Muscle of leg (tissue), 11 donors: ENCODE measurements around the gene NUBP2. TPM values are rescaled to one million over a fixed set of nuclear protein-coding genes. Genes with fewer than 3 reads are reported as not detected.

ENCODE experiments used
- DNase-seq: peaks from one replicate; pipeline ENCODE4 v3.0.0; 2013
- H3K27ac ChIP-seq: one replicate; pipeline ENCODE4 v1.5.1; 2013; ENCODE audit warnings: mild to moderate bottlenecking, low read length, control low read depth
- H3K27me3 ChIP-seq: one replicate; pipeline ENCODE4 v1.6.1; 2013; ENCODE audit warnings: low read length; ENCODE audit not compliant: control insufficient read depth, insufficient read depth
- H3K36me3 ChIP-seq: one replicate; pipeline ENCODE4 v1.6.1; 2013; ENCODE audit warnings: low read length; ENCODE audit not compliant: control insufficient read depth, insufficient read depth
- H3K4me1 ChIP-seq: one replicate; pipeline ENCODE4 v1.6.1; 2013; ENCODE audit warnings: low read length; ENCODE audit not compliant: control insufficient read depth, insufficient read depth
- H3K4me3 ChIP-seq: one replicate; pipeline ENCODE4 v1.5.1; 2013; ENCODE audit warnings: low read length, control low read depth
- H3K9me3 ChIP-seq: replicated peaks from 2 replicates; pipeline ENCODE4 v1.6.1; 2013; ENCODE audit warnings: low read depth, low read length; ENCODE audit not compliant: control insufficient read depth
- WGBS: methylation state at CpG from one replicate; pipeline ENCODE4 v1.1.5; 2013; ENCODE audit warnings: missing lambda C conversion rate; ENCODE audit not compliant: insufficient coverage; 5-methylcytosine and 5-hydroxymethylcytosine counted together
- polyA plus RNA-seq, 8 donors: library from polyadenylated mRNA; unstranded; fragments of 120-200 nt; gene quantifications; one replicate each; pipeline versions ENCODE4 v1.2.1 to v1.2.3, GENCODE V29; 2013; ENCODE audit warnings: inconsistent platforms in 1 of 8, low replicate concordance in 1 of 8; ENCODE audit not compliant: insufficient read length in 8 of 8, insufficient read depth in 1 of 8
- total RNA-seq: library from RNA; stranded (reverse); fragments of 120-200 nt; gene quantifications from one replicate; pipeline ENCODE4 v1.2.4, GENCODE V29; 2013

The NUBP2 gene
- total and polyA plus RNA-seq, 9 donors = 40.6 to 59.7 (median 49.2) TPM

- no peaks in the 10 kb centered on the region for H3K4me1 ChIP-seq
- H3K36me3 ChIP-seq = peaks cover 67% of the 10 kb centered on the region
- no peaks in the 10 kb centered on the region for H3K27me3 ChIP-seq
- no peak overlapping the region for H3K27ac ChIP-seq
- no peak overlapping the region for H3K4me3 ChIP-seq
- H3K9me3 ChIP-seq = no peaks in the 10 kb centered on the region
- 90% methylated on average over 15 of the region's 24 CpGs for WGBS
- DNase-seq = no peak
Measured at GRCh38 chr16:1744338-1744840, 38.4 kb upstream of the NUBP2 start.

GRCh38 chr16:1745181-1745899 lies 37.4 kb upstream of the NUBP2 start:
- Histone ChIP-seq H3K9me3 (no peaks in the 10 kb centered on the region), H3K27ac (no peak overlapping the region), H3K4me3 (no peak overlapping the region), H3K36me3 (peaks cover 72% of the 10 kb centered on the region), H3K27me3 (no peaks in the 10 kb centered on the region), H3K4me1 (no peaks in the 10 kb centered on the region)
- WGBS = 88% methylated on average over 24 of the region's 25 CpGs
- DNase-seq = no peak

- Histone ChIP-seq H3K4me3 (no peak overlapping the region), H3K27ac (no peak overlapping the region), H3K9me3 (no peaks in the 10 kb centered on the region), H3K36me3 (peaks cover 69% of the 10 kb centered on the region), H3K4me1 (no peaks in the 10 kb centered on the region), H3K27me3 (no peaks in the 10 kb centered on the region)
- WGBS = 89% methylated on average over 23 of the region's 29 CpGs
- DNase-seq = no peak
Measured at GRCh38 chr16:1745900-1746692, 36.7 kb upstream of the NUBP2 start.

- WGBS = 89% methylated on average over 24 of the region's 31 CpGs
Measured at GRCh38 chr16:1746693-1747195, 36.0 kb upstream of the NUBP2 start.

DNA sequence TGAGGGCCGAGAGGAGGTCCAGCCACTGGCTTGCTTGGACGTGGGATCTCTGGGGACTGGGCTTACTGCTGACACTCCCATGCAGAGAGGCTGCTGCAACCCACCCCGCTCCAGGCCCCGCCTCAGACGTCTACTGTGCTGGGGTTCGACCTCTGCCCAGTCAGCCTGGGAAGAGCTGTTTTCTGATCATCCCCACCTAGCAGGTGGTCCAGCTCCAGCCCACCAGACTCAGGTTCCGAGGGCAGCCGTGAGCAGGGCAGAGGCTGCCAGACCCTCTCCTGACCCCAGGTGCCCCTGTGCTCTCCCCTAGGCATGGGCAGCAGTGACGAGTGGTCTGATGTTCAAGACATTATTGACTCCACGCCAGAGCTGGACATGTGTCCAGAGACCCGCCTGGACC lies 34.8 kb upstream of the NUBP2 start:
- no peak for DNase-seq
- no peak overlapping the region for H3K4me3 ChIP-seq
- H3K9me3 ChIP-seq = no peaks in the 10 kb centered on the region
- 81% methylated on average over 11 of the region's 11 CpGs for WGBS
- no peaks in the 10 kb centered on the region for H3K4me1 ChIP-seq
- H3K27me3 ChIP-seq = no peaks in the 10 kb centered on the region
- no peak overlapping the region for H3K27ac ChIP-seq
- peaks cover 82% of the 10 kb centered on the region for H3K36me3 ChIP-seq

More at GRCh38 chr16:1746693-1747195, 36.0 kb upstream of the NUBP2 start:
- DNase-seq = no peak
- H3K27me3 ChIP-seq = no peaks in the 10 kb centered on the region
- H3K27ac ChIP-seq = no peak overlapping the region
- no peak overlapping the region for H3K4me3 ChIP-seq
- no peaks in the 10 kb centered on the region for H3K9me3 ChIP-seq
- H3K36me3 ChIP-seq = peaks cover 70% of the 10 kb centered on the region
- no peaks in the 10 kb centered on the region for H3K4me1 ChIP-seq

GRCh38 chr16:1749152-1750117 lies 33.3 kb upstream of the NUBP2 start:
- no peak for DNase-seq
- H3K27ac ChIP-seq = no peak overlapping the region
- no peak overlapping the region for H3K4me3 ChIP-seq
- no peaks in the 10 kb centered on the region for H3K4me1 ChIP-seq
- WGBS = 96% methylated on average over 19 of the region's 29 CpGs
- H3K36me3 ChIP-seq = peaks cover 77% of the 10 kb centered on the region
- no peaks in the 10 kb centered on the region for H3K27me3 ChIP-seq
- H3K9me3 ChIP-seq = no peaks in the 10 kb centered on the region

DNA sequence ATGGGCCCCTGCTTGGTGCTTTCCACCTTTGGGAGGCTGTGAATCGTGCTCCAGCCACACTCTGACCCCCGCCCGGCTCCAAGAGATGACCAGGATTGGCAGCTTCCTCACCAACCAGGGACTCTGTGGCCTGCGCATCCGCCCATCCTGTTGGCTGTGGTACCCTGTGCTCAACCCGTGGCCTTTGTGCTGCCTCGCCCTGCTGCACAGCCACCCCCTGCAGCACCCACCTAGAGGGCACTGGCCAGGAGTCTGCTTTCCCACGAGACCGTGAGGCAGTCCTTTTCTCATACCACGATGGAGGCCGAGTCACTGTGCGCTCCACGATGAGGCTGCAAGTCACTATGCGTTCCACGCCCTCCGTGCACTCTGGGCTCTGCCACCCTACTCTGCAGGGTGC lies 30.8 kb upstream of the NUBP2 start:
- DNase-seq = no peak
- no peak overlapping the region for H3K27ac ChIP-seq
- no peaks in the 10 kb centered on the region for H3K4me1 ChIP-seq
- H3K27me3 ChIP-seq = no peaks in the 10 kb centered on the region
- no peak overlapping the region for H3K4me3 ChIP-seq
- H3K36me3 ChIP-seq = peaks cover 70% of the 10 kb centered on the region
- no peaks in the 10 kb centered on the region for H3K9me3 ChIP-seq
- WGBS = 93% methylated on average over 16 of the region's 16 CpGs

DNA sequence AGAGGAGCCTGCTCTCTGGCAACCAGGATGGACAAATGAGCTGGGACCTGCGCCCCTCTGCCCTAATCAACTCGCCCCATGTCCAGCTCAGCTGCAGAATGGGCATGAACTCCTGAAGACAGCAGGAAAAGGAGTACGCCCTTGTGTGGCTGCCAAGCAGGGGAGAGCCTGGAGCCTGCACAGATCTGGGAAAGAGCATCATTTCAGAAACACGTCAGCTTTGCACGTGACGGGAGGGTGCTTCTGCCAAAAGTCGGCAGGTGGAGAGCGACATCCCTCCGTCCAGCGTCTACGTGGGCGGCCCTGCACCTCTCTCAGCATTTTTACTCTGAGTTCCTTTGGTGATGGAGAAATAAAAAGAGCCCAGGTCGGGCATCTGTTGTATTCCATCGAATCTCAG lies 29.9 kb upstream of the NUBP2 start:
- no peaks in the 10 kb centered on the region for H3K4me1 ChIP-seq
- peaks cover 66% of the 10 kb centered on the region for H3K36me3 ChIP-seq
- no peak overlapping the region for H3K4me3 ChIP-seq
- 82% methylated on average over 6 of the region's 14 CpGs for WGBS
- H3K9me3 ChIP-seq = no peaks in the 10 kb centered on the region
- H3K27ac ChIP-seq = no peak overlapping the region
- DNase-seq = no peak
- no peaks in the 10 kb centered on the region for H3K27me3 ChIP-seq

- Histone ChIP-seq H3K27ac (no peak overlapping the region), H3K4me3 (no peak overlapping the region), H3K4me1 (no peaks in the 10 kb centered on the region), H3K36me3 (peaks cover 65% of the 10 kb centered on the region), H3K27me3 (no peaks in the 10 kb centered on the region), H3K9me3 (no peaks in the 10 kb centered on the region)
- no peak for DNase-seq
- 94% methylated on average over 11 of the region's 12 CpGs for WGBS
Measured at GRCh38 chr16:1754204-1754603, 28.6 kb upstream of the NUBP2 start.
